Measurements from ENCODE around the gene ZNF780B.

Gene ZNF780B

DNA sequence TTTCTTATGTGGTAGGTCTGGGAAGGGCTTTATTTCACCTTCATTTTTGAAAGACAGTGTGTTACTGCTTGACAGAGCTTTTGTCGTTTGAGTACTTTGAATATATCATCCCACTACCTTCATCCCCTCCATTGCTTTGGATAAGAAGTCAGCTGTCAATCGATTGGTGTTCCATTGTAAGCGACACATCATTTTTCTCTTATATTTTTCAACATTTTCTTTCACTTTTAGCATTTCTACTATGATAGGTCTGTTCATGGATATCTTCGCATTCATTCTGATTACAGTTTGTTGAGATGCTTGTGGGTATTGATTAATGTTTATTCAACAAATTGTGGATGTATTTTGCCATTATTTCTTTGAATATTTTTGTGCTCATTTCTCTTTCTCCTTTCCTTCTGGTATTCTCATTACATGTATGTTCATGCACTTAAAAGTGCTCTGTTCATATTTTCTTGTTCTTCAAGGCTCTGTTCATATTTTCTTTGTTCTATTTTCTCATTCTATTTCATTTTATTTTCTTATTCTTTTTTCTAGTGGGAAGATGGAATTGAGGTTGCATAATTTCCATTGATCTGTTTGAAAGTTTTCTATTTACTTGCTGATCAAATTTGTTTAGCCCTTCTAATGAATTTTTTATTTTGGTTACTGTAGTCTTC lies 30.0 kb downstream of the ZNF780B start:
- H3K36me3 ChIP-seq (ENCODE audit: low read depth) = no peaks in the 10 kb centered on the region
- TF ChIP-seq, protein P1, sequence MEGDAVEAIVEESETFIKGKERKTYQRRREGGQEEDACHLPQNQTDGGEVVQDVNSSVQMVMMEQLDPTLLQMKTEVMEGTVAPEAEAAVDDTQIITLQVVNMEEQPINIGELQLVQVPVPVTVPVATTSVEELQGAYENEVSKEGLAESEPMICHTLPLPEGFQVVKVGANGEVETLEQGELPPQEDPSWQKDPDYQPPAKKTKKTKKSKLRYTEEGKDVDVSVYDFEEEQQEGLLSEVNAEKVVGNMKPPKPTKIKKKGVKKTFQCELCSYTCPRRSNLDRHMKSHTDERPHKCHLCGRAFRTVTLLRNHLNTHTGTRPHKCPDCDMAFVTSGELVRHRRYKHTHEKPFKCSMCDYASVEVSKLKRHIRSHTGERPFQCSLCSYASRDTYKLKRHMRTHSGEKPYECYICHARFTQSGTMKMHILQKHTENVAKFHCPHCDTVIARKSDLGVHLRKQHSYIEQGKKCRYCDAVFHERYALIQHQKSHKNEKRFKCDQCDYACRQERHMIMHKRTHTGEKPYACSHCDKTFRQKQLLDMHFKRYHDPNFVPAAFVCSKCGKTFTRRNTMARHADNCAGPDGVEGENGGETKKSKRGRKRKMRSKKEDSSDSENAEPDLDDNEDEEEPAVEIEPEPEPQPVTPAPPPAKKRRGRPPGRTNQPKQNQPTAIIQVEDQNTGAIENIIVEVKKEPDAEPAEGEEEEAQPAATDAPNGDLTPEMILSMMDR (IDR thresholded peaks at IDR 0.05; ENCODE audit: poor library complexity, severe bottlenecking) = no peak
- H3K4me1 ChIP-seq (ENCODE audit: insufficient read depth, poor library complexity, severe bottlenecking) = no peaks in the 10 kb centered on the region
- ATAC-seq (ENCODE audit: low read depth) = no peak
- H3K27ac ChIP-seq (ENCODE audit: poor library complexity, severe bottlenecking) = no peak overlapping the region
- no peak overlapping the region for H3K4me3 ChIP-seq (ENCODE audit: severe bottlenecking)
- no peak for DNase-seq (ENCODE audit: low spot score)
- peaks cover 23% of the 10 kb centered on the region for H3K9me3 ChIP-seq (ENCODE audit: severe bottlenecking)
- H3K27me3 ChIP-seq (ENCODE audit: insufficient read depth, poor library complexity, severe bottlenecking) = no peaks in the 10 kb centered on the region

DNA sequence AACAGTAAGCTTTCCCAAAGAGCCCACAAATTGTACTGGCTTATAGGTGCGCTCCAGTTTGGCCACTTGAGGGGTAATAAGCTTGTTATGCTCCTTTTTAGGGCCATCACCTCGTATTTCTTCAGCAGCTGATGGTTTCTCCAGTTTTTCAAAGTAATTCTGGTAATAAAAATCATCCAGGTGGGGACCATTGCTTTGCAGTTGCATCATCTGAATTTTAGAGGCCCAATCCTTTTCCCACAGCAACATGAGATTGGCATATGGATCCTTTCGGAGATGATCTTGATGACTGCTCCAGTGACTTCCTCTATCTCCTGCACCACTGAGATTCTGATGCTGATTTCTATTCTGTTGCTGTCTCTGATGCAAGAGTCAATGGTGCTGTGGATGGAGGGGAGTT lies 32.1 kb downstream of the ZNF780B start:
- TF ChIP-seq, protein P1 (IDR thresholded peaks at IDR 0.05; ENCODE audit: poor library complexity, severe bottlenecking) = no peak
- no peaks in the 10 kb centered on the region for H3K4me1 ChIP-seq (ENCODE audit: insufficient read depth, poor library complexity, severe bottlenecking)
- no peak overlapping the region for H3K4me3 ChIP-seq (ENCODE audit: severe bottlenecking)
- no peaks in the 10 kb centered on the region for H3K27me3 ChIP-seq (ENCODE audit: insufficient read depth, poor library complexity, severe bottlenecking)
- ATAC-seq (ENCODE audit: low read depth) (no peak), DNase-seq (ENCODE audit: low spot score) (no peak)
- H3K9me3 ChIP-seq (ENCODE audit: severe bottlenecking) = peaks cover 17% of the 10 kb centered on the region
- no peak overlapping the region for H3K27ac ChIP-seq (ENCODE audit: poor library complexity, severe bottlenecking)
- H3K36me3 ChIP-seq (ENCODE audit: low read depth) = no peaks in the 10 kb centered on the region

DNA sequence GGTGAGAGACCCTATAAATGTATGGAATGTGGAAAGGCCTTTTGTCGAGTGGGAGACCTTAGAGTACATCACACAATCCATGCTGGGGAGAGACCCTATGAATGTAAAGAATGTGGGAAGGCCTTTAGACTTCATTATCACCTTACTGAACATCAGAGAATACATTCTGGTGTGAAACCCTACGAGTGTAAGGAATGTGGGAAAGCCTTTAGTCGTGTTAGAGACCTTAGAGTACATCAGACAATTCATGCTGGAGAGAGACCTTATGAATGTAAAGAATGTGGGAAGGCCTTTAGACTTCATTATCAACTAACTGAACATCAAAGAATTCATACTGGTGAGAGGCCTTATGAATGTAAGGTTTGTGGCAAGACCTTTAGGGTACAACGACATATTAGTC lies 42.0 kb downstream of the ZNF780B start:
- DNase-seq (ENCODE audit: low spot score) (no peak), ATAC-seq (ENCODE audit: low read depth) (no peak)
- no peak overlapping the region for H3K27ac ChIP-seq (ENCODE audit: poor library complexity, severe bottlenecking)
- H3K4me1 ChIP-seq (ENCODE audit: insufficient read depth, poor library complexity, severe bottlenecking) = no peaks in the 10 kb centered on the region
- peaks cover 30% of the 10 kb centered on the region for H3K9me3 ChIP-seq (ENCODE audit: severe bottlenecking)
- H3K4me3 ChIP-seq (ENCODE audit: severe bottlenecking) = no peak overlapping the region
- H3K36me3 ChIP-seq (ENCODE audit: low read depth) = peaks cover 19% of the 10 kb centered on the region
- no peaks in the 10 kb centered on the region for H3K27me3 ChIP-seq (ENCODE audit: insufficient read depth, poor library complexity, severe bottlenecking)
- TF ChIP-seq, protein P1 (IDR thresholded peaks at IDR 0.05; ENCODE audit: poor library complexity, severe bottlenecking) = no peak

DNA sequence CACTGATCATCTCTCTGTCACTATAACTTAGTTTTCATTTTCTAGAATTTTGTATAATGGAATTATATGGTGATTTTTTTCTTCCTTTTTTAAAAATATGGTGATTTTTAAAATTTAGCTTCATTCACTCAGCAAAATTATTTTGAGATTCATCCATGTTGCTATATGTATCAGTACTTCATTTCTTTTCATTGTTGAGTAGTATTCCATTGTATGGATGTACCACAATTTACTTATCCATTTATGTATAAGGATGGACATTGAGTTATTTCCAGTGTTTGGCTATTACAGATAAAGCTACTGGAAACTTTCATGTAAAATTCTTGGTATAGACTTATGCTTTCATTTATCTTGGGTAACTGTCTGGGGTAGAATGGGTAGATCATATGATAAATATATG lies 46.4 kb downstream of the ZNF780B start:
- ATAC-seq (ENCODE audit: low read depth) = no peak
- H3K27me3 ChIP-seq (ENCODE audit: insufficient read depth, poor library complexity, severe bottlenecking) = no peaks in the 10 kb centered on the region
- no peaks in the 10 kb centered on the region for H3K4me1 ChIP-seq (ENCODE audit: insufficient read depth, poor library complexity, severe bottlenecking)
- no peak overlapping the region for H3K4me3 ChIP-seq (ENCODE audit: severe bottlenecking)
- peaks cover 31% of the 10 kb centered on the region for H3K36me3 ChIP-seq (ENCODE audit: low read depth)
- H3K27ac ChIP-seq (ENCODE audit: poor library complexity, severe bottlenecking) = no peak overlapping the region
- H3K9me3 ChIP-seq (ENCODE audit: severe bottlenecking) = peaks cover 15% of the 10 kb centered on the region
- no peak for DNase-seq (ENCODE audit: low spot score)
- TF ChIP-seq, protein P1 (IDR thresholded peaks at IDR 0.05; ENCODE audit: poor library complexity, severe bottlenecking) = no peak

DNA sequence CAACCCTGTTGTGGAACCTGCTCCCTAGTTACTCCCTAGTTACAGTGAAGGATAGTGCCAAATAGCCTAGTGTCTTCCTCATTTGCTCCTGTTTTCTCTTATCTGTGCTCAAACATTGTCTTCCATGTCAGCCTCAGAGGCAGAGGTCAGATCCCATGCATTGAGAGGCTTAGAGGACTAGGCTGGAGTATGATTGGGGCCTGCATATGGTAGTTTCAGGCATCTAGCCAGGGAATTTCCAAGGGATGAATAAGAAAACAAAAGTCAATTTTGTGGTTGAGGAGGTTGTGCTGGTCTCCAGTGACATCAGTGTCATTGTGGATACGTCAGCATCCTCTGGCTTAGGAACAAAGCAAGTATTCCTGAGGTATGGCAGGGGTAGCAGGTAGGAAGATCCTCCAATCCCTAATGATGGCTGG lies 49.7 kb downstream of the ZNF780B start:
- H3K27ac ChIP-seq (ENCODE audit: poor library complexity, severe bottlenecking) = no peak overlapping the region
- no peak for DNase-seq (ENCODE audit: low spot score)

More for the DNA sequence above, 49.7 kb downstream of the ZNF780B start:
- TF ChIP-seq, protein P1 (IDR thresholded peaks at IDR 0.05; ENCODE audit: poor library complexity, severe bottlenecking) = no peak
- Histone ChIP-seq H3K4me1 (ENCODE audit: insufficient read depth, poor library complexity, severe bottlenecking) (no peaks in the 10 kb centered on the region), H3K4me3 (ENCODE audit: severe bottlenecking) (no peak overlapping the region), H3K27me3 (ENCODE audit: insufficient read depth, poor library complexity, severe bottlenecking) (no peaks in the 10 kb centered on the region), H3K9me3 (ENCODE audit: severe bottlenecking) (no peaks in the 10 kb centered on the region), H3K36me3 (ENCODE audit: low read depth) (peaks cover 22% of the 10 kb centered on the region)
- no peak for ATAC-seq (ENCODE audit: low read depth)
